G401 (cell line): ENCODE data around the gene THADA. TPM values are rescaled to one million over a fixed set of nuclear protein-coding genes. Genes with fewer than 3 reads are reported as not detected.
"Not testable (repeated sequence)": the region's sequence is repeated elsewhere in the genome, so short reads cannot be mapped to it uniquely, and the experiment has no call there.

Source experiments
- DNase-seq: peaks from one replicate; pipeline ENCODE4 v3.0.0-alpha.2; 2015; ENCODE audit warnings: low spot score
- in situ Hi-C: cut with HindIII; loops from 2 replicates; pipeline ENCODE4 v1.10.0; 2016; ENCODE audit warnings: low sequenced_read_pairs, mixed read lengths
- total RNA-seq: library from RNA; depleted of rRNA; stranded (reverse); fragments of >200 nt; shearing (Covaris generic); gene quantifications from 2 replicates; pipeline ENCODE4 v1.2.3, GENCODE V29; 2014

Gene THADA
- total RNA-seq, 1 experiment from 2014 or later: 35.9 TPM

GRCh38 chr2:43387092-43388062 lies 208.5 kb downstream of the THADA start:
- DNase-seq: no peak
- in situ Hi-C loops: no loop called here

GRCh38 chr2:43386679-43387078 lies 209.2 kb downstream of the THADA start:
- DNase-seq, in situ Hi-C loops: not testable (repeated sequence)

GRCh38 chr2:43384143-43384542 lies 211.7 kb downstream of the THADA start:
- in situ Hi-C loops: no loop called here
- DNase-seq: no peak

- in situ Hi-C loops: no loop called here
- DNase-seq: no peak
Observed at GRCh38 chr2:43383533-43383932, 212.3 kb downstream of the THADA start.

GRCh38 chr2:43379494-43379893 lies 216.3 kb downstream of the THADA start:
- in situ Hi-C loops: no loop called here
- no peak for DNase-seq

GRCh38 chr2:43377327-43377726 lies 218.5 kb downstream of the THADA start:
- DNase-seq: no peak
- in situ Hi-C loops: no loop called here

- no peak for DNase-seq
- in situ Hi-C loops: no loop called here
Observed at GRCh38 chr2:43376523-43377198, 219.2 kb downstream of the THADA start.

GRCh38 chr2:43375746-43376522 lies 219.9 kb downstream of the THADA start:
- in situ Hi-C loops: no loop called here
- DNase-seq: no peak

GRCh38 chr2:43372416-43373081 lies 223.3 kb downstream of the THADA start:
- no peak for DNase-seq
- in situ Hi-C loops: no loop called here

GRCh38 chr2:43370705-43371104 lies 225.1 kb downstream of the THADA start:
- DNase-seq: no peak
- in situ Hi-C loops: no loop called here

GRCh38 chr2:43370146-43370545 lies 225.7 kb downstream of the THADA start:
- in situ Hi-C loops: no loop called here
- no peak for DNase-seq

GRCh38 chr2:43368483-43369385 lies 227.1 kb downstream of the THADA start:
- in situ Hi-C loops: no loop called here

GRCh38 chr2:43367012-43367782 lies 228.6 kb downstream of the THADA start:
- no peak for DNase-seq
- in situ Hi-C loops: no loop called here

More at GRCh38 chr2:43368483-43369385, 227.1 kb downstream of the THADA start:
- DNase-seq: no peak

- in situ Hi-C loops: no loop called here
- DNase-seq: no peak
Observed at GRCh38 chr2:43363120-43363519, 232.7 kb downstream of the THADA start.

GRCh38 chr2:43361286-43361685 lies 234.6 kb downstream of the THADA start:
- DNase-seq: no peak
- in situ Hi-C loops: no loop called here

GRCh38 chr2:43360137-43360536 lies 235.7 kb downstream of the THADA start:
- no peak for DNase-seq
- in situ Hi-C loops: no loop called here

- in situ Hi-C loops: no loop called here
- DNase-seq: no peak
Observed at GRCh38 chr2:43358410-43359201, 237.2 kb downstream of the THADA start.
